ENCODE measurements around the gene RAB3B. TPM values are rescaled to one million over a fixed set of nuclear protein-coding genes. Genes with fewer than 3 reads are reported as not detected.

Gene RAB3B
- total and polyA plus RNA-seq, 2 donors (not counting 1 experiment from before 2014, with no cell fraction given), result 36.5 to 51.6 TPM

DNA sequence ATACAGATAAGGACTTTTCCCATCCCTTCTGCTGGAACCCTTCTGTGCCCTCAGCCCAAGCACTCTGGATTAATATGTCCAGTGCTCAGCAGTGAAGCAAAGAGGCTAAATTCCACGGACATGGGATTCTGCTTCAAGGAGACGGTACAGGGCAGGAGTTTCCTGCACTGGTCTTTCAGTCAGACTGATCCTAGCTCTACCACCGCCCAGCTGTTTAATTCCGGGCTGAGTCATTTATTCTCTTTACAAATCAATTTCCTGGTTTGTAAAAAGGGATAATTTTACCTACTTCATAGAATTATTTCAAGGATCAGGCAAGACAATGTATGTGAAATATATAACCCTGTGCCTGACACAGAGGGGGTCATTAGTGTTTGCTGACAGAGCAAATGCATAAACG is 70.4 kb downstream of the RAB3B start:
- peaks cover 30% of the 10 kb centered on the region for H3K4me1 ChIP-seq (ENCODE audit: control insufficient read depth, extremely low read depth, insufficient read depth, low read length)
- H3K27ac ChIP-seq (ENCODE audit: insufficient read depth, low read length), result peak overlapping the region; percentile 19
- H3K4me3 ChIP-seq (replicated peaks in 1 of 4; ENCODE audit: control extremely low read depth in 1 of 4, insufficient read depth in 1 of 4, low read depth in 3 of 4, low read length in 4 of 4), result no peak overlapping the region
- peaks cover 4% of the 10 kb centered on the region for H3K36me3 ChIP-seq (ENCODE audit: control insufficient read depth, insufficient read depth, low read length)
- no peak overlapping the region for H3K4me2 ChIP-seq (ENCODE audit: extremely low read depth, insufficient read depth, low read length)
- H4K20me1 ChIP-seq (ENCODE audit: control insufficient read depth, extremely low read depth, insufficient read depth, low read length), result no peaks in the 10 kb centered on the region
- no peak overlapping the region for H3K9ac ChIP-seq (ENCODE audit: insufficient read depth, low read length)
- TF ChIP-seq, protein P1, sequence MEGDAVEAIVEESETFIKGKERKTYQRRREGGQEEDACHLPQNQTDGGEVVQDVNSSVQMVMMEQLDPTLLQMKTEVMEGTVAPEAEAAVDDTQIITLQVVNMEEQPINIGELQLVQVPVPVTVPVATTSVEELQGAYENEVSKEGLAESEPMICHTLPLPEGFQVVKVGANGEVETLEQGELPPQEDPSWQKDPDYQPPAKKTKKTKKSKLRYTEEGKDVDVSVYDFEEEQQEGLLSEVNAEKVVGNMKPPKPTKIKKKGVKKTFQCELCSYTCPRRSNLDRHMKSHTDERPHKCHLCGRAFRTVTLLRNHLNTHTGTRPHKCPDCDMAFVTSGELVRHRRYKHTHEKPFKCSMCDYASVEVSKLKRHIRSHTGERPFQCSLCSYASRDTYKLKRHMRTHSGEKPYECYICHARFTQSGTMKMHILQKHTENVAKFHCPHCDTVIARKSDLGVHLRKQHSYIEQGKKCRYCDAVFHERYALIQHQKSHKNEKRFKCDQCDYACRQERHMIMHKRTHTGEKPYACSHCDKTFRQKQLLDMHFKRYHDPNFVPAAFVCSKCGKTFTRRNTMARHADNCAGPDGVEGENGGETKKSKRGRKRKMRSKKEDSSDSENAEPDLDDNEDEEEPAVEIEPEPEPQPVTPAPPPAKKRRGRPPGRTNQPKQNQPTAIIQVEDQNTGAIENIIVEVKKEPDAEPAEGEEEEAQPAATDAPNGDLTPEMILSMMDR (conservative IDR thresholded peaks at IDR 0.05 in 1 of 2, IDR thresholded peaks at IDR 0.05 in 1 of 2; ENCODE audit: low read depth in 1 of 2, low read length in 2 of 2), result no peak
- no peak for TF ChIP-seq EZH2 (IDR thresholded peaks at IDR 0.05; ENCODE audit: low read length, missing control alignments)
- no peaks in the 10 kb centered on the region for H3K9me3 ChIP-seq (ENCODE audit: control insufficient read depth, insufficient read depth, low read depth, low read length)
- no peaks in the 10 kb centered on the region for H3K79me2 ChIP-seq (ENCODE audit: control insufficient read depth, insufficient read depth, low read length)
- H2AFZ ChIP-seq (ENCODE audit: low read length), result no peak overlapping the region
- no peaks in the 10 kb centered on the region for H3K27me3 ChIP-seq (ENCODE audit: control insufficient read depth, insufficient read depth, low read length)
- no peak for DNase-seq (ENCODE audit: low read depth in 2 of 2)

DNA sequence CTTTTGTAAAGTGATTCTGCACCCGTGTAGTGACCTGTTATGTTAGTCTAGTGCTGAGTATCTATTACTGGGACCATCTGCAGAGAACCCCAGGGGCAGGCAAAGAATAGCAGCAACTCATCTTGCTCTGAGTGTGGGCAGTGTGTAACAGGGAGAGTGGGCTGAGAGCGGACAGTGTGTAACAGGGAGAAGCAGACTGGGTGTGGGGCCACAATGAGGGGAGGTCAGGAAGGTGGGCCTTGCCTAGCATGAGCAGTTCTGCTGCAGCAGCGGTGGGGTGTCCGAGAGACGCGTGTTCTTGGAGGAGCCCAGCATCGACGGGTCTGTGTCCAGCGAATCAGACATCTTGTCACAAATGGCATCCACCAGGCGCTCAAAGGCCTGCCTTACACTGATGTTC is 70.8 kb downstream of the RAB3B start:
- Histone ChIP-seq H4K20me1 (ENCODE audit: control insufficient read depth, extremely low read depth, insufficient read depth, low read length) (no peaks in the 10 kb centered on the region), H3K9me3 (ENCODE audit: control insufficient read depth, insufficient read depth, low read depth, low read length) (no peaks in the 10 kb centered on the region), H3K36me3 (ENCODE audit: control insufficient read depth, insufficient read depth, low read length) (peaks cover 2% of the 10 kb centered on the region), H3K27ac (ENCODE audit: insufficient read depth, low read length) (no peak overlapping the region), H3K4me1 (ENCODE audit: control insufficient read depth, extremely low read depth, insufficient read depth, low read length) (peaks cover 26% of the 10 kb centered on the region), H3K27me3 (ENCODE audit: control insufficient read depth, insufficient read depth, low read length) (no peaks in the 10 kb centered on the region), H3K4me3 (replicated peaks in 1 of 4; ENCODE audit: control extremely low read depth in 1 of 4, insufficient read depth in 1 of 4, low read depth in 3 of 4, low read length in 4 of 4) (no peak overlapping the region), H3K79me2 (ENCODE audit: control insufficient read depth, insufficient read depth, low read length) (no peaks in the 10 kb centered on the region), H2AFZ (ENCODE audit: low read length) (no peak overlapping the region), H3K9ac (ENCODE audit: insufficient read depth, low read length) (no peak overlapping the region), H3K4me2 (ENCODE audit: extremely low read depth, insufficient read depth, low read length) (no peak overlapping the region)
- TF ChIP-seq, protein P1 (conservative IDR thresholded peaks at IDR 0.05 in 1 of 2, IDR thresholded peaks at IDR 0.05 in 1 of 2; ENCODE audit: low read depth in 1 of 2, low read length in 2 of 2), result no peak
- TF ChIP-seq EZH2 (IDR thresholded peaks at IDR 0.05; ENCODE audit: low read length, missing control alignments), result no peak
- DNase-seq (ENCODE audit: low read depth in 2 of 2), result no peak

DNA sequence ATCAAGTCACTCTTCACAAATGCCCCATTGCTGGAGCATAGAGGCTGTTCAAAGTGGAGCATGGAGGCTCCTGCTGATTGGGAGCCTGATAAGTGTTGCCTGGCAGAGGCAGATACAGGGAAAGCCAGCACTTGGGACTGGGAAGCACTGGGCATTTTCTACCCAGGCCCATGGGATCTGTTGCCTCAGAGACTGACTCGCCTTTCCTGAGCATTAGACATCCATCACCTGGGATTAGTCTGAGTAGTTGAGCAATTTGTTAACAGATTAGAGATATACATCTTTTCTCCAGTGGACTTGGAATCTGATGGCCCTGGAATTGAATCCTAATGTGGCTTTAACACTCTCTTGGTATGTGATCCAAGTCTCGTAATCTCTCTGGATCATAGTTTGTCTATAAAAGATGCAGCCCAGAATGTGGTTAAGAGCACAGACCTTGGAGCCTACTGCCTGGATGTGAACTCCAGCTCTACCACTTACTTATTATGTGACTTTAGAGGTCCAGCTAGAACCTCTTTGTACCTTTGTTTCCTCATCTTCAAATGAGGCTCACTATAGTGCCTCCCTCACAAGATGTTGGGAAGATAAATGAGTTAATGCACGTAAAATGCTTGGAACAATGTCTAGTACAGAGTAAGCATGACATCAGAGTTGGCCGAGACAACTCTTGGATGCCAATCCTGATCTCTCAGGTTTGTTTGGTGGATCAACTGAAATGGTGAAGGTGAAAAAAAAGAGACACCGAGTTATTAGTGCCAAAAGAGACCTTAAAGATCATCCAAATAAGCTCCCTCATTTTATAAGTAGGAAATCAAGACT is 73.7 kb downstream of the RAB3B start:
- TF ChIP-seq, protein P1 (conservative IDR thresholded peaks at IDR 0.05 in 1 of 2, IDR thresholded peaks at IDR 0.05 in 1 of 2; ENCODE audit: low read depth in 1 of 2, low read length in 2 of 2), result no peak
- no peak for TF ChIP-seq EZH2 (IDR thresholded peaks at IDR 0.05; ENCODE audit: low read length, missing control alignments)
- H3K4me1 ChIP-seq (ENCODE audit: control insufficient read depth, extremely low read depth, insufficient read depth, low read length), result peaks cover 15% of the 10 kb centered on the region
- peaks cover 2% of the 10 kb centered on the region for H3K36me3 ChIP-seq (ENCODE audit: control insufficient read depth, insufficient read depth, low read length)
- no peaks in the 10 kb centered on the region for H3K79me2 ChIP-seq (ENCODE audit: control insufficient read depth, insufficient read depth, low read length)
- no peak overlapping the region for H3K4me3 ChIP-seq (replicated peaks in 1 of 4; ENCODE audit: control extremely low read depth in 1 of 4, insufficient read depth in 1 of 4, low read depth in 3 of 4, low read length in 4 of 4)
- H3K27me3 ChIP-seq (ENCODE audit: control insufficient read depth, insufficient read depth, low read length), result no peaks in the 10 kb centered on the region
- H3K9me3 ChIP-seq (ENCODE audit: control insufficient read depth, insufficient read depth, low read depth, low read length), result no peaks in the 10 kb centered on the region
- peak overlapping the region; percentile 3 for H3K4me2 ChIP-seq (ENCODE audit: extremely low read depth, insufficient read depth, low read length)
- H4K20me1 ChIP-seq (ENCODE audit: control insufficient read depth, extremely low read depth, insufficient read depth, low read length), result no peaks in the 10 kb centered on the region
- H2AFZ ChIP-seq (ENCODE audit: low read length), result no peak overlapping the region
- DNase-seq (ENCODE audit: low read depth in 2 of 2), result peak; percentile 20 to 55
- H3K27ac ChIP-seq (ENCODE audit: insufficient read depth, low read length), result no peak overlapping the region
- no peak overlapping the region for H3K9ac ChIP-seq (ENCODE audit: insufficient read depth, low read length)
